ENCODE data around the gene STOML1. TPM values are rescaled to one million over a fixed set of nuclear protein-coding genes. Genes with fewer than 3 reads are reported as not detected.

STOML1 gene
- total RNA-seq, 1 experiment from 2014 or later, result 2.5 TPM

GRCh38 chr15:73935547-73935946 is 56.5 kb downstream of the STOML1 start:
- WGBS (ENCODE audit: extremely low coverage, insufficient read length, low lambda C conversion rate), result no CpG with 5 or more reads among the region's 4 CpGs

More at GRCh38 chr15:73935547-73935946, 56.5 kb downstream of the STOML1 start:
- TF ChIP-seq CTCF (conservative IDR thresholded peaks at IDR 0.05), result no peak
- H2AFZ ChIP-seq (ENCODE audit: low read length), result no peak overlapping the region
- no peaks in the 10 kb centered on the region for H3K9me3 Mint-ChIP-seq
- H2BK5ac ChIP-seq (ENCODE audit: insufficient read length, low read length), result no peak overlapping the region
- H3K9me3 ChIP-seq (ENCODE audit: control insufficient read depth, low read depth, low read length), result no peaks in the 10 kb centered on the region
- H3K23me2 ChIP-seq (ENCODE audit: insufficient read length, low read depth, low read length, poor library complexity, severe bottlenecking), result no peaks in the 10 kb centered on the region
- no peak overlapping the region for H3K4ac ChIP-seq (ENCODE audit: low read depth, low read length)
- no peaks in the 10 kb centered on the region for H3K4me1 ChIP-seq (ENCODE audit: insufficient read depth, low read length)
- H4K91ac ChIP-seq (ENCODE audit: insufficient read length, low read depth, low read length), result no peak overlapping the region
- H2BK120ac ChIP-seq (ENCODE audit: low read depth, low read length, poor library complexity, severe bottlenecking), result no peak overlapping the region
- H3K14ac ChIP-seq (ENCODE audit: insufficient read depth, low read length), result no peak overlapping the region
- H3K4me2 ChIP-seq (ENCODE audit: insufficient read depth, insufficient read length, low read length), result no peak overlapping the region
- H3K27me3 Mint-ChIP-seq (ENCODE audit: low read depth), result peaks cover 3% of the 10 kb centered on the region
- no peak overlapping the region for H3K27ac ChIP-seq (ENCODE audit: insufficient read length, low read depth, low read length)
- no peak overlapping the region for H3K56ac ChIP-seq (ENCODE audit: insufficient read length, low read depth, low read length)
- H4K8ac ChIP-seq (replicated peaks; ENCODE audit: insufficient read length, low read depth, low read length), result no peak overlapping the region
- H3K18ac ChIP-seq (ENCODE audit: insufficient read length, low read depth, low read length), result no peak overlapping the region
- no peak overlapping the region for H3T11ph ChIP-seq (ENCODE audit: low read length)
- H3K23ac ChIP-seq (ENCODE audit: insufficient read length, low read depth, low read length), result no peak overlapping the region
- H3K9ac ChIP-seq (ENCODE audit: extremely low read depth, insufficient read length, low read length), result no peak overlapping the region
- no peak overlapping the region for H2AK5ac ChIP-seq (ENCODE audit: insufficient read length, low read length)
- no peaks in the 10 kb centered on the region for H3K36me3 Mint-ChIP-seq (ENCODE audit: insufficient read depth in 1 of 3, low read depth in 3 of 3)
- no peak overlapping the region for H2BK15ac ChIP-seq (ENCODE audit: low read depth, low read length)
- H3K79me2 ChIP-seq (ENCODE audit: insufficient read depth, low read length), result no peaks in the 10 kb centered on the region
- peak overlapping the region in 1 of 3 experiments; percentile 46; a peak in 2 of 7 replicates for H3K27ac Mint-ChIP-seq
- H3K79me1 ChIP-seq (ENCODE audit: insufficient read depth, low read depth, low read length, poor library complexity, severe bottlenecking), result no peaks in the 10 kb centered on the region
- H4K5ac ChIP-seq (ENCODE audit: insufficient read length, low read depth, low read length), result no peak overlapping the region
- H2BK12ac ChIP-seq (ENCODE audit: insufficient read length, low read depth, low read length), result no peak overlapping the region
- DNase-seq, result no peak
- no peak overlapping the region for H2BK20ac ChIP-seq (ENCODE audit: low read depth, low read length, poor library complexity, severe bottlenecking)
- H3K4me1 Mint-ChIP-seq, result peaks cover 16 to 23% of the 10 kb centered on the region in 2 experiments
- no peak overlapping the region for H3K4me3 Mint-ChIP-seq
- no peaks in the 10 kb centered on the region for H3K27me3 ChIP-seq (ENCODE audit: insufficient read depth, low read length)
- H4K20me1 ChIP-seq (ENCODE audit: control insufficient read depth, insufficient read depth, insufficient read length), result no peaks in the 10 kb centered on the region

Measured in H9 (cell line).